SJSA1 (cell line): ENCODE results near the gene CUL2. TPM values are rescaled to one million over a fixed set of nuclear protein-coding genes. Genes with fewer than 3 reads are reported as not detected.
"Not testable (repeated sequence)": the region's sequence is repeated elsewhere in the genome, so short reads cannot be mapped to it uniquely, and the experiment has no call there.

Source experiments
- DNase-seq, 2 experiments: peaks; one replicate each; pipeline ENCODE4 v3.0.0-alpha.2; 2015 to 2020; ENCODE audit warnings: low spot score in 2 of 2, low read depth in 1 of 2
- H3K27ac ChIP-seq: fragments of 250-450 bp; sonication (Bioruptor Pico); 2 replicates; pipeline ENCODE4 v1.5.1; 2020; ENCODE audit warnings: mild to moderate bottlenecking, moderate library complexity
- H3K27me3 ChIP-seq: fragments of 250-450 bp; sonication (Bioruptor Pico); replicated peaks from 2 replicates; pipeline ENCODE4 v1.5.1; 2020; ENCODE audit warnings: mild to moderate bottlenecking, moderate library complexity
- H3K36me3 ChIP-seq: fragments of 250-450 bp; sonication (Bioruptor Pico); 2 replicates; pipeline ENCODE4 v1.5.1; 2020; ENCODE audit warnings: mild to moderate bottlenecking
- H3K4me1 ChIP-seq: fragments of 250-450 bp; sonication (Bioruptor Pico); replicated peaks from 2 replicates; pipeline ENCODE4 v1.6.1; 2021; ENCODE audit warnings: mild to moderate bottlenecking
- H3K4me3 ChIP-seq: fragments of 250-450 bp; sonication (Bioruptor Pico); 2 replicates; pipeline ENCODE4 v1.5.1; 2020; ENCODE audit warnings: mild to moderate bottlenecking
- H3K9me3 ChIP-seq: fragments of 250-450 bp; sonication (Bioruptor Pico); replicated peaks from 2 replicates; pipeline ENCODE4 v1.5.1; 2020; ENCODE audit warnings: mild to moderate bottlenecking
- total RNA-seq: library from RNA; depleted of rRNA; stranded (reverse); fragments of >200 nt; shearing (Covaris generic); gene quantifications from 2 replicates; pipeline ENCODE4 v1.2.3, GENCODE V29; 2014

The CUL2 gene
- total RNA-seq, 1 experiment from 2014 or later = 36.5 TPM

DNA sequence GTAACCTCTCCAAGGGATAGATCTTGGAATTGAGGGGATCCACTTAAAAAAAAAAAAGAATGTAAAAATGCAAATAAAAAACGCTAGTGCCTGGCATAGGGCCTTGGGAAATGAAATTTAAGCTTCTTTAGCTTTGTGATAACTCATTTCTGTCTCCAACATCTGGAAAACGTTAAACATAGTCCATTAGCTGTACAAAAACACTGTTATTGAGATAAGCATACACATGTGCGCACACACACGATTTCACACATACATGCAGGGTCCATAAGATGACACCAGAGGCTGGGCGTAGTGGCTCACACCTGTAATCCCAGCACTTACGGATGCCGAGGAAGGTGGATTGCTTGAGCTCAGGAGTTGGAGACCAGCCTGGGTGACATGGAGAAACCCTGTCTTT is 13.7 kb upstream of the CUL2 start:
- no peak overlapping the region for H3K4me3 ChIP-seq
- 0 out of 2 replicates have a peak, but pooled peaks cover 2% of the 10 kb centered on the region for H3K27me3 ChIP-seq
- H3K36me3 ChIP-seq = no peaks in the 10 kb centered on the region
- H3K4me1 ChIP-seq = no peaks in the 10 kb centered on the region
- no peak for DNase-seq
- no peaks in the 10 kb centered on the region for H3K9me3 ChIP-seq
- H3K27ac ChIP-seq = no peak overlapping the region

DNA sequence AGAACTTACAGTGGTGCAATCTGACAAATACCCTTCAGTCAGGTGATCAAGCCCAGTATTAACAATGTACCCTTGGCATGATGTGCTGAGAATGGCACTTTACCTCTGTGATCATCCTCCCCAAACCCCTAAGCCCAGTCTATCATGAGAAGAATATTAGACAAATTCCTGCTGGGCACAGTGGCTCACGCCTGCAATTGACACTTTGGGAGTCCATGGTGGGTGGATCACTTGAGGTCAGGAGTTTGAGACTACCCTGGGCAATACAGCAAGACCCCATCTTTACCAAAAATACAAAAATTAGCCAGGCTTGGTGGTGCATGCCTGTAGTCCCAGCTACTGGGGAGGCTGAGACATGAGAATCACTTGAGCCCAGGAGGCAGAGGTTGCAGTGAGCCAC is 7.4 kb upstream of the CUL2 start:
- no peaks in the 10 kb centered on the region for H3K4me1 ChIP-seq
- H3K27me3 ChIP-seq = 0 out of 2 replicates have a peak, but pooled peaks cover 6% of the 10 kb centered on the region
- no peak overlapping the region for H3K27ac ChIP-seq
- DNase-seq = no peak
- peaks cover 6% of the 10 kb centered on the region; the same call in 1 of the 2 replicates for H3K9me3 ChIP-seq
- no peaks in the 10 kb centered on the region for H3K36me3 ChIP-seq
- no peak overlapping the region for H3K4me3 ChIP-seq

DNA sequence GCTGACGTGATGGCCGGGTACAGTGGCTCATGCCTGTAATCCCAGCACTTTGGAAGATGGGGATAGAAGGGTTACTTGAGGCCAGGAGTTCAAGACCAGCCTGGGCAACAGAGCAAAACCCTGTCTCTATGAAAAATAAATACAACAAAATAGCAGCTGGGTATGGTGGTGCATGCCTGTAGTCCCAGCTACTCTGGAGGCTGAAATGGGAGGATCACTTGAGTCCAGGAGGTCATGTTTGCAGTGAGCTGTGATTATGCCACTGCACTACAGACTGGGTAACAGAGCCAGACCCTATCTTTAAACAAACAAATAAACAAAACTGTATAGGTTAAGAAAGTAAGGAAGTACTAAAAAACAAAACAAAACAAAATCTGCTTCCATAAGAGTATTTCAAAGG is 6.2 kb upstream of the CUL2 start:
- Histone ChIP-seq H3K27ac (no peak overlapping the region), H3K4me3 (no peak overlapping the region), H3K27me3 (0 out of 2 replicates have a peak, but pooled peaks cover 4% of the 10 kb centered on the region), H3K4me1 (no peaks in the 10 kb centered on the region), H3K9me3 (peaks cover 6% of the 10 kb centered on the region; the same call in 1 of the 2 replicates), H3K36me3 (no peaks in the 10 kb centered on the region)
- no peak for DNase-seq

DNA sequence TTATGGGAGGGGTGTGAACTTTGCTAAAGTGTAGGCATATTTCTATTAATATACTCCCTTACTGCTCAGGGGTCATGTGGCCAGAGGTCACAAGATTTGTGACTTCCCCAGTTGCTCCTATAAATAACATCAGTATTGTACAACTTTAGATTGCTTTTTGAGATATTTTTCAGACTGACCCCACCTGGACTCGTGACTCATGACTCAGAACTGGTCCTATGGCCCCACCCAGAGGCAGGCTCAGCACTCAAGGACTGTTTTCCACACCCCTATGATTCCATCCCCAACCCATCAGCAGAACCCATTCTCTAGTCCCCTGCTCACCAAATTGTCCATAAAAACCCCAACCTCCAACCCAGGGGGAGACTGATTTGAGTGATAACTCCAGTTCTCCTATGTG is 2.7 kb upstream of the CUL2 start:
- no peak for DNase-seq

DNA sequence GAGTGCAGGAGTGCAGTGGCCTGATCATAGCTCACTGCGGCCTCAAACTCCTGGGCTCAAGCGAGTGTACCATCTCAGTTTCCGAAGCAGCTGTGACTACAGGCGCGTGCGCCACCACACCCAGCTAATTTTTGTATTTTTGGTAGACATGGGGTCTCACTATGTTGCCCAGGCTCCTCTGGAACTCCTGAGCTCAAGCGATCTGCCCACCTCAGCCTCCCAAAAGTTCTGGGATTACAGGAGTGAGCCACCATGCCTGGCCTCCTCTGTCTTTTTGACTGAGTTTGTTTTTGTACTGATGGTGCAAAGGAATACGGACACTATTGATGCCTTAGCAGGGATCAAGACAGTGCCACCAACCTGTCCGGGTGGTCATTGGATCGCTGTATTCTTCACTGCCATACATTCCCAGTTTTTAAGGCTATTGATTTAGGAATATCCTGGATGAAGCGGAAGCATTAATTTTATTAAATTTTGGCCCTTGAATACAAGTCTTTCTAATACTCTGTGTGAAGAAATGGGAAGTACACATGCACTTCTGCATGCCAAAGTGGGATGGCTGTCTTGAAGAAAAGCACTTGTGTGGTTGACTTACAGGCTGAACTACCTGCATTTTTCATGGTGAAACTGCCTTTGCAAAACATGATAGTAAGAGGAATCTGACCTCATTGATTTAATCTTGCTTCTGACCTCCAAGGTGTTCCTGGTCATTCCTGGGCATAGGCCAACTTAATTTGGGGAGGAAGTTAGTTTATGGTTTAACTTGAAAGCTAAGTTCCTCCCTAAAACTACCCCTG is 2.1 kb upstream of the CUL2 start:
- Histone ChIP-seq H3K36me3 (peaks cover 3% of the 10 kb centered on the region; the same call in 1 of the 2 replicates), H3K9me3 (peaks cover 8% of the 10 kb centered on the region; the same call in 1 of the 2 replicates), H3K4me1 (peaks cover 14% of the 10 kb centered on the region), H3K4me3 (no peak overlapping the region), H3K27me3 (no peaks in the 10 kb centered on the region), H3K27ac (no peak overlapping the region)
- DNase-seq = no peak

More for the DNA sequence above, 2.7 kb upstream of the CUL2 start:
- peaks cover 14% of the 10 kb centered on the region for H3K4me1 ChIP-seq
- H3K9me3 ChIP-seq = peaks cover 8% of the 10 kb centered on the region; the same call in 1 of the 2 replicates
- H3K27ac ChIP-seq = no peak overlapping the region
- no peaks in the 10 kb centered on the region for H3K27me3 ChIP-seq
- H3K36me3 ChIP-seq = no peaks in the 10 kb centered on the region; the same call in 1 of the 2 replicates
- no peak overlapping the region for H3K4me3 ChIP-seq

DNA sequence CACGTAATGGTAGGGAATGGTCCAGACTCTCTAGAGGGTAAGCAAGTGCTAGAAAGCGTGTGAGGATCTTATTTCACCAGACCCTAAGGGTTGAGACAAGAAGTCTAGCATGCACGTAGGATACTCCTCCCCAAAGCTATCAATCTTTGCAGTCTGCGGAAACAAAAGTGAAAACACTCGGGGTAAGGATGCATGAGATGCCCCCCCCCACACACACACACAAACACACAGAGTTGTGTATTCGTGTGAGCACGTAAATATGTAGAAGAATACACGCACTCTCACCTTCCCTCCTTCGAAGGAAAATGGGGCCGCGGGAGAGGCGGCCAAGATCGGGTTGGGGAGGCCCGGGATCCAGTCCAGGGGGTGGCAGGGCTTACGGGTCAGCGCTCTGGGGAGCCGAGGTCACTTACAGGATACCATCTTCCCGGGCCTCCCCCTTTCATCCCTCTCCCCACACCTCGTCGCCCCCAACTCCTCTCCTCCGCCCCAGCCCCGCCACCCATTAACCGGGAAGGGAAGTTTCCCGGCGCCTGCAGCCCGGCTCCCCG is 455 bp downstream of the CUL2 start:
- Histone ChIP-seq H3K36me3 (peaks cover 4% of the 10 kb centered on the region; the same call in 1 of the 2 replicates), H3K9me3 (peaks cover 8% of the 10 kb centered on the region; the same call in 1 of the 2 replicates), H3K27me3 (no peaks in the 10 kb centered on the region), H3K27ac (peak overlapping the region; percentile 82), H3K4me1 (peaks cover 14% of the 10 kb centered on the region), H3K4me3 (peak overlapping the region; percentile 90)
- DNase-seq = peak in 1 of 2 experiments; percentile 23

DNA sequence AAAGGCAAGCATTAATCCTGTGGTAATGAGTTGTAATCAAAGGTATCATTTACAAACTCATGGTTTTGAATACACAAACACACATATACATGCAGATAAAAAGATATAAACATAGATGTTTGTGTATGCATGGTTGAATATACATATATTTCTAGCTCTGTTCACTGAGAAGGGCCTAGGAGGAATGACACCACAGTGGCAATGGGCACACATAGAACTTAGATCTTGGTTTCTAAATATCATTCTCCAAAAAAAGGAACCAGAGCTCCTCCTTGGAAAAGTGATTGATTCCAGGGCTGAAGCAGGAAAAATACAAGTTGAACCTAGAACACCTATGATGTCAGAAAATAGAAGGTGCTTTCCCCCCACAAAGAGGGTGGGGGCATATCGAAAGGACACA is 6.9 kb downstream of the CUL2 start:
- Histone ChIP-seq H3K4me1 (peaks cover 7% of the 10 kb centered on the region; the same call in 1 of the 2 replicates), H3K27ac (no peak overlapping the region), H3K27me3 (no peaks in the 10 kb centered on the region), H3K4me3 (no peak overlapping the region), H3K9me3 (no peaks in the 10 kb centered on the region), H3K36me3 (peaks cover 4% of the 10 kb centered on the region; the same call in 1 of the 2 replicates)
- DNase-seq = no peak

DNA sequence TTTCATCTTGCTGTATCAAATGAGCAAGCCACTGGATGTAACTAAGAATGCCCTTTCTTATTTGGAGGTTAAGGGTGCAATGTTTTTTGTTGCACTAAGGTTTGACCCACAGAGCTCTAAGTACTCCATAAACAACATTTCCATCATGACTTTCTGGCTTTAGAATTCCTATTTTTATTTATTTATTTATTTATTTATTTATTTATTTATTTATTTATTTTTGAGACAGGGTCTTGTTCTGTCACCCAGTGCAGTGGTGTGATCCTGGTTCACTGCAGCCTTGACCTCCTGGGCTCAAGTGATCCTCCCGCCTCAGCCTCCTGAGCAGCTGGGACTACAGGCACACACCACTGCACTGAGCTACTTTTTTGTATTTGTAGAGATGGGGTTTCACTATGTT is 9.9 kb downstream of the CUL2 start:
- H3K27ac ChIP-seq, H3K4me1 ChIP-seq: not testable (repeated sequence)

DNA sequence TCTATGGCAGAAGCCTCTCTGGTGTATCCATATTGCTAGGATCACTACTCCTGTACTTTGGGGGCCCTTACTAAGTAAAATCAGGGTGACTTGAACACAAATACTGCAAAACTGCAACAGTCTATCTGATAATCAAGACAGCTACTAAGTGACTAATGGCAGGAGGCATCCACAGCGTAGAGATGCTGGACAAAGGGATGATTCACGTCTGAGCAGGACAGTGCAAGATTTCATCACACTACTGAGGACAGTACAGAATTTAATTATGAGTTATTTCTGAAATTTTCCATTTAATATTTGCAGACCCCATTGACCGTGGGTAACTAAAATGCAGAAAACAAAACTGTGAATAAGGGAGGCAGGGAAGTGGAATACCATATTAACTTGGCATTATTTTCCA is 10.4 kb downstream of the CUL2 start:
- no peak overlapping the region for H3K4me3 ChIP-seq
- peaks cover 7% of the 10 kb centered on the region; the same call in 1 of the 2 replicates for H3K4me1 ChIP-seq
- H3K36me3 ChIP-seq = 0 out of 2 replicates have a peak, but pooled peaks cover 3% of the 10 kb centered on the region
- no peaks in the 10 kb centered on the region for H3K9me3 ChIP-seq
- no peaks in the 10 kb centered on the region for H3K27me3 ChIP-seq
- peak; percentile 10 to 46 for DNase-seq
- H3K27ac ChIP-seq = no peak overlapping the region

More for the DNA sequence above, 9.9 kb downstream of the CUL2 start:
- H3K9me3 ChIP-seq, H3K36me3 ChIP-seq, H3K4me3 ChIP-seq, DNase-seq, H3K27me3 ChIP-seq: not testable (repeated sequence)

DNA sequence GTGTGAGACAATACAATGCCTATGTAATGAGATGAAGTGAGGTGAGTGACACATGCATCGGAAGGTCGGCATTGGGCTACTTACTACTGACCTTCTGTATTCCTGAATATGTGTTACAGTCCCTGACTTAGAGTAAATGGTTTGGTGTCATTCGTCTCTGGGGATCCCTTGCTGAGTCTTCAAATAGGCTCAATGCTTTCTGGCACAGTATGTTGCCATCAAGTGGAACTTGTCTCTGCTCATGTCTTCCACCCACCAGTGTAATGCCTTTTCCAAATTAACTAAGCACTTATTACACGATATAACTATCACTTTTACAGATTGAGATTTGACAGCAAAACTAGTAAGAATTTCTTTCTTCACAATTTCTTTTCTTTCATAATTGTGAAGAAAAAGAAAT is 10.9 kb downstream of the CUL2 start:
- Histone ChIP-seq H3K27ac (no peak overlapping the region), H3K4me3 (no peak overlapping the region), H3K27me3 (no peaks in the 10 kb centered on the region), H3K36me3 (peaks cover 3% of the 10 kb centered on the region; the same call in 1 of the 2 replicates), H3K9me3 (no peaks in the 10 kb centered on the region), H3K4me1 (peaks cover 7% of the 10 kb centered on the region; the same call in 1 of the 2 replicates)
- DNase-seq = no peak

DNA sequence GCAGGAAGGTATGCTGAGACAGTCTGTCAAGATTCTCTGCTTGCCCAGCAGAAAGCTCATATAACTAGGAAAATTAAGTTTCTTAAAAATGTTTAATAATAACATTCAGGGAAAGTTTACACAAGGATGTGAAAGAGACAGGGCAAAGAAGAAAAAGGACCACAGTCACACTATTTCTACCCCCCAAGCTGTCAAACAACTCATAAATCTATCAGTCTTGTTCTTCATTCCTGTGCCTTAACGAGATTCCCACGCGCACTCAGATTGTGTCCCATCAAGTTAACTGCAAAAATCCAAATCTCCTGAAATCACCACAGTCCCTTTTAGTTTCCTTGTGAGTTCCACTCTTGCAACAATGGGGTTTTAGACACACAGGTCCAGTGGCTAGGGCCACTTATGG is 14.9 kb downstream of the CUL2 start:
- H3K27ac ChIP-seq = no peak overlapping the region
- H3K36me3 ChIP-seq = peaks cover 6% of the 10 kb centered on the region; the same call in 1 of the 2 replicates
- no peak for DNase-seq
- peaks cover 7% of the 10 kb centered on the region; the same call in 1 of the 2 replicates for H3K4me1 ChIP-seq
- H3K4me3 ChIP-seq = no peak overlapping the region
- H3K27me3 ChIP-seq = no peaks in the 10 kb centered on the region
- no peaks in the 10 kb centered on the region for H3K9me3 ChIP-seq

DNA sequence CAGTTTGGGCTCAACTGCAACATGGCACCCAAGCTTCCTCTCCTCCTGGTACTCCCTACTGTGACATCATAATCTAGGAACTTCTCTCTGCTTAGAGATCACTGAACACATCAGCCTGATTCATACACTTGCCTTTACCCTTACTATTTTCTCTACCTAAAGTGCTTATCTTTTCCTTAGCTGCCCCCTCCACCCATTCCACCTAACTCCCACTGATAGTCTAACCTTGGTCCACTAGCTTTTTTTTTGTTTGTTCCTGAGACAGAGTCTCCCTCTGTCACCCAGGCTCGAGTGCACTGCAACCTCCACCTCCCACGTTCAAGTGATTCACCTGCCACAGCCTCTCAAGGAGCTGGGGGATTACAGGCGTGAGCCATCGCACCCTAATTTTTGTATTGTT is 15.9 kb downstream of the CUL2 start:
- no peaks in the 10 kb centered on the region for H3K27me3 ChIP-seq
- H3K4me3 ChIP-seq = no peak overlapping the region
- peaks cover 15% of the 10 kb centered on the region for H3K36me3 ChIP-seq
- no peak overlapping the region for H3K27ac ChIP-seq
- H3K4me1 ChIP-seq = no peaks in the 10 kb centered on the region
- H3K9me3 ChIP-seq = no peaks in the 10 kb centered on the region
- DNase-seq = no peak

DNA sequence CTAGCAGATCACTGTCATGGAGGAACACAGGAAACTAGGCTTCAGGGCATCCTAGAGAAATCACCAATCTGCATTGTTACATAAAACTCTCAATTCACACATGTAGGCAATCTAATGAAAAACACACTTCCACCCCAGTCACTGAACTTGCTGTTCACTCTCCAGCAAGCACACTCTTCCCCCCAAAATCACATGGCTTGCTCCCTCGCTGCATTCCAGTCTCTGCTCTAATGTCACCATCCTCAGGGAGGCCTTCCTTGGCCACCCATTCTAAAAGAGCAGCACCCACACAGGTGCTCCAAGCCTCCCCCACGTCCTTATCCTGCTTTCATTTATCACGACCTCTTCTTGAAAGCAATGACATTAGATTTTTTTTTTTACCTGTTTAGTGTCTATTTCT is 19.6 kb downstream of the CUL2 start:
- no peaks in the 10 kb centered on the region for H3K9me3 ChIP-seq
- DNase-seq = no peak
- peaks cover 27% of the 10 kb centered on the region for H3K36me3 ChIP-seq
- H3K27ac ChIP-seq = no peak overlapping the region
- no peaks in the 10 kb centered on the region for H3K27me3 ChIP-seq
- no peak overlapping the region for H3K4me3 ChIP-seq
- H3K4me1 ChIP-seq = no peaks in the 10 kb centered on the region

DNA sequence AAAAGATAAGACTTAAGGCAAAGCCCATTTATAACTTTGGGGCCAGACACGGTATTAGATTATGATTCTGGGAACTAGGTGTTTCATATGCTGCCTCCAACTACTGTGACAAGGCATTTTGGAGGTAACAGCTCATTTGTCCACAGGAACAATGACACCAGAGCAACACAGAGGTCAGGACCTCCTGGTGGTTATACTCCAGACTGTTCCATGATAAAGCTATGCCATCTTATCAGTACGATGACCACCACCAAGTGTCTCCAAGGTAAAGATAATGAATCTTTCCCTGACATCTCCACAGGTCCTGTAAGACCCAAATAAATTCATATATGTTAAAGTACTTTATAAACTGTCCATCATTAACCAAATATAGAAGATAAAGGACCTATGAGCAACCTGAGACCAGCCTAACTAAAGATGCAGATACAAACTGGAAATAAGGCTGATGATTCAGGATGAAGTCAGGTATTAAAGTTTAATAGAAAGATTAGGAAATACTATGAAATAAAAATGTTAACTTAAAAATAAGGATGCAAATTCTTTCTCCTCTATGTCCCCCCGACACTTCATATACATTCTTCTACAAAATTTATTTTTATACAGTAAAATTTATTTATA is 26.2 kb downstream of the CUL2 start:
- H3K4me1 ChIP-seq = no peaks in the 10 kb centered on the region
- H3K27me3 ChIP-seq = no peaks in the 10 kb centered on the region
- H3K9me3 ChIP-seq = no peaks in the 10 kb centered on the region
- no peak overlapping the region for H3K4me3 ChIP-seq
- DNase-seq = no peak
- no peak overlapping the region for H3K27ac ChIP-seq
- H3K36me3 ChIP-seq = peaks cover 43% of the 10 kb centered on the region
